HCT116 (cell line): ENCODE results near the gene S100A13. TPM values are rescaled to one million over a fixed set of nuclear protein-coding genes. Genes with fewer than 3 reads are reported as not detected.

Experiments used
- ATAC-seq: fragments of 200-7000 bp; cut with Tn5 transposase; 2 replicates; pipeline ENCODE4 v1.9.1; 2020; ENCODE audit warnings: mild to moderate bottlenecking, moderate library complexity
- BruUV-seq: library from RNA; stranded (reverse); fragments of 400-500 nt; replicated peaks from 2 replicates; lab custom pipeline; 2021; lab: Mats Ljungman, UMichigan
- CTCF ChIA-PET: fragments of 300-600 bp; sonication (Branson Sonifier 250); formaldehyde crosslinking; loops from one replicate; lab custom pipeline; 2021; ENCODE audit warnings: antibody characterized with exemption; lab: Charles Lee
- POLR2A ChIA-PET: fragments of 300-600, 350-600 bp; sonication (Branson Sonifier 250); formaldehyde crosslinking; loops from one replicate; lab custom pipeline; 2021; ENCODE audit warnings: antibody characterized with exemption; lab: Charles Lee
- RAD21 ChIA-PET, 2 experiments: fragments of 300-600 bp; sonication (Branson Sonifier 250); formaldehyde crosslinking; loops; one replicate each; lab custom pipeline; 2023; ENCODE audit warnings: low total read pairs in 2 of 2; ENCODE audit not compliant: uncharacterized antibody in 2 of 2, unreplicated experiment in 2 of 2, low non-redundant PET in 1 of 2; lab: Charles Lee
- DNase-seq: peaks from one replicate; pipeline ENCODE4 v3.0.0-alpha.2; 2010; ENCODE audit warnings: low read depth, low spot score
- H2AFZ ChIP-seq: fragments of 200-600 bp; shearing (Covaris generic), sonication (generic); 2 replicates; pipeline ENCODE4 v1.6.1; 2017; ENCODE audit warnings: low read depth, mixed run types, mixed read lengths, antibody characterized with exemption, low read length; ENCODE audit not compliant: poor library complexity, severe bottlenecking
- H3K27ac ChIP-seq: 2 replicates; pipeline ENCODE4 v1.5.1; 2012; ENCODE audit warnings: low read depth, low read length
- H3K27me3 ChIP-seq: fragments of 200-600 bp; sonication (generic); 2 replicates; pipeline ENCODE4 v1.6.1; 2016; ENCODE audit warnings: mixed run types, low read length, mixed read lengths; ENCODE audit not compliant: insufficient read depth
- H3K36me3 ChIP-seq, 2 experiments: fragments of 200-500 bp in 1 of 2; fragments of 200-600 bp in 1 of 2; sonication (Bioruptor generic) in 1 of 2; sonication (generic) in 1 of 2; 2 replicates each; pipeline versions ENCODE4 v1.5.1 to v1.6.1; 2014 to 2016; ENCODE audit warnings: low read length in 2 of 2, inconsistent platforms in 1 of 2, mixed read lengths in 1 of 2, mixed run types in 1 of 2; ENCODE audit not compliant: insufficient read depth in 2 of 2, control insufficient read depth in 1 of 2
- H3K4me1 ChIP-seq, 2 experiments: fragments of 200-600 bp in 1 of 2; sonication (generic) in 1 of 2; 2 replicates each; pipeline versions ENCODE4 v1.5.1 to v1.6.1; 2012 to 2017; ENCODE audit warnings: low read length in 2 of 2, inconsistent platforms in 1 of 2, mild to moderate bottlenecking in 1 of 2, mixed read lengths in 1 of 2, mixed run types in 1 of 2, moderate library complexity in 1 of 2; ENCODE audit not compliant: insufficient read depth in 2 of 2, control insufficient read depth in 1 of 2
- H3K4me2 ChIP-seq: fragments of 200-600 bp; sonication (generic); 2 replicates; pipeline ENCODE4 v1.6.1; 2017; ENCODE audit warnings: mixed run types, low read length, mixed read lengths
- H3K4me3 ChIP-seq, 2 experiments: fragments of 200-600 bp in 1 of 2; sonication (generic) in 1 of 2; replicated peaks in 1 of 2; 2 replicates each; pipeline ENCODE4 v1.5.1; 2011 to 2016; ENCODE audit warnings: low read length in 2 of 2, control low read depth in 1 of 2, low read depth in 1 of 2, mild to moderate bottlenecking in 1 of 2, mixed read lengths in 1 of 2, mixed run types in 1 of 2
- H3K79me2 ChIP-seq: fragments of 200-600 bp; sonication (generic); 2 replicates; pipeline ENCODE4 v1.6.1; 2017; ENCODE audit warnings: mild to moderate bottlenecking, mixed run types, low read length, moderate library complexity, mixed read lengths; ENCODE audit not compliant: insufficient read depth
- H3K9ac ChIP-seq: fragments of 200-600 bp; sonication (generic); 2 replicates; pipeline ENCODE4 v1.6.1; 2016; ENCODE audit warnings: low read length, mixed read lengths
- H3K9me2 ChIP-seq: fragments of 200-600 bp; sonication (generic), shearing (Covaris generic); 2 replicates; pipeline ENCODE4 v1.6.1; 2017; ENCODE audit warnings: mixed run types, mild to moderate bottlenecking, moderate library complexity; ENCODE audit not compliant: insufficient read depth
- H3K9me3 ChIP-seq, 2 experiments: fragments of 200-500 bp in 1 of 2; fragments of 200-600 bp in 1 of 2; sonication (Bioruptor generic) in 1 of 2; sonication (generic) in 1 of 2; 2 replicates each; pipeline ENCODE4 v1.6.1; 2014 to 2017; ENCODE audit warnings: low read length in 2 of 2, mixed read lengths in 2 of 2, inconsistent platforms in 1 of 2, low read depth in 1 of 2, mild to moderate bottlenecking in 1 of 2, mixed run types in 1 of 2, moderate library complexity in 1 of 2; ENCODE audit not compliant: control insufficient read depth in 1 of 2, insufficient read depth in 1 of 2
- H4K20me1 ChIP-seq: fragments of 200-600 bp; sonication (generic), shearing (Covaris generic); 2 replicates; pipeline ENCODE4 v1.6.1; 2017; ENCODE audit warnings: mixed run types, mild to moderate bottlenecking, moderate library complexity; ENCODE audit not compliant: insufficient read depth
- ELF1 ChIP-seq: IDR thresholded peaks from 2 replicates; pipeline ENCODE4 v1.6.1; 2012; ENCODE audit warnings: low read depth, borderline replicate concordance
- POLR2AphosphoS5 ChIP-seq: IDR thresholded peaks from 2 replicates; pipeline ENCODE4 v1.6.1; 2011; ENCODE audit warnings: mild to moderate bottlenecking, low read depth, low read length, moderate library complexity
- RAD21 ChIP-seq: IDR thresholded peaks from 2 replicates; pipeline ENCODE4 v1.6.1; 2012; ENCODE audit warnings: low read depth, mild to moderate bottlenecking
- YY1 ChIP-seq: IDR thresholded peaks from 2 replicates; pipeline ENCODE4 v1.6.1; 2011; ENCODE audit warnings: low read length, low read depth, moderate library complexity, mild to moderate bottlenecking; ENCODE audit not compliant: insufficient replicate concordance; ENCODE audit errors: extremely low read depth
- ZFX ChIP-seq: fragments of 450-650 bp; IDR thresholded peaks from 2 replicates; pipeline ENCODE4 v1.6.1; 2017
- intact Hi-C: fragments of 100-400 bp; cut with micrococcal nuclease; formaldehyde crosslinking; loops from 2 replicates; pipeline ENCODE4 v1.10.0; 2022
- total RNA-seq: library from RNA; stranded (reverse); gene quantifications from one replicate; pipeline ENCODE4 v1.2.1, GENCODE V29; 2021; ENCODE audit not compliant: unreplicated experiment
- TF ChIP-seq, protein P1 (sequence below): IDR thresholded peaks from 2 replicates; pipeline ENCODE4 v1.6.1; 2012

Gene S100A13
- total RNA-seq, 1 experiment from 2014 or later, result 143 TPM

DNA sequence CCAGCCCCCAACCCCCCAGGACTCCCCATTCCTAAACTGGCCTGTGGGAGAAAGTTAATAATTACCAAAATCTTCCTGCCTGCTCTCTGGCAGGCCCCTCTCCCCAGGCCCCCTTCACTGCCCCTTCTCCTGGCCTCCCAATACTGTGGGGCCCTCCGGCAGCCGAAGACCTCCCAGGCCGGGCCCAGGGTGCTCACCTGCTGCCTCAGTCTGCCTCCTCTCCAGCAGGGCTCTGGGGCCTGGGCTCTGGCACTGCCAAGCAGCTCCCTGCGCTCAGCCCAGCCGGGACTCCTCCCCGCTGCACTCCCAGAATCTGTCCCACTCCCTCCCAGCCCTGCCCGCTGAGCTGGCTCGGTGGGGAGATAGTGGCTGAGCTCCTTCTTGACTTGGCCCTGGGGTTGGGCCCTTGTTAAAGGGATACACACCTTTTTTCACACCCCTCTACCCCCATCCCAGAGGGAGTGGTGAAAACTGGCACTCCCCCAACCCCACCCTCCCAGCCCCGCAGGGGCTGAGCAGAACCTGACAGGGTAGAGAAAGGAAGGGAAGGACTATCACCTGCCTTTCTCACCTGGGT, 14.5 kb downstream of the S100A13 start, which contains the start of gene S100A16:
TSS of gene S100A16 (minus strand) at position 383 of the 577 bp plus-strand sequence. CDS start 4,986 bp downstream, outside the sequence.
- Histone ChIP-seq H3K9me2 (no peaks in the 10 kb centered on the region), H3K27me3 (no peaks in the 10 kb centered on the region), H3K36me3 (no peaks in the 10 kb centered on the region), H3K9me3 (no peaks in the 10 kb centered on the region), H4K20me1 (no peaks in the 10 kb centered on the region), H3K27ac (peak within 1 kb of the TSS; percentile 72), H3K79me2 (peaks cover 68% of the 10 kb centered on the region), H2AFZ (no peak within 1 kb of the TSS), H3K4me1 (peaks cover 71 to 94% of the 10 kb centered on the region in 2 experiments), H3K9ac (peak within 1 kb of the TSS; percentile 93), H3K4me3 (peak within 1 kb of the TSS; percentile 88 to 92), H3K4me2 (peak within 1 kb of the TSS; percentile 88)
- CTCF ChIA-PET, result interaction anchor here (0.6 to 7.7 kb wide), 6 partner anchors 14 to 102 kb away, joined by 3 to 76 read pairs (median 4); partner anchors contain the start of genes CHTOP, ILF2, S100A1 and S100A13
- BruUV-seq, result no TSS peak
- POLR2A ChIA-PET, result interaction anchor here (1.0 to 9.1 kb wide), 13 partner anchors 9 to 378 kb away, joined by 3 to 172 read pairs (median 8); partner anchors contain the start of genes CHTOP, CREB3L4, RPS27 and S100A1
- TF ChIP-seq POLR2AphosphoS5, result peak; percentile 94
- TF ChIP-seq, protein P1, sequence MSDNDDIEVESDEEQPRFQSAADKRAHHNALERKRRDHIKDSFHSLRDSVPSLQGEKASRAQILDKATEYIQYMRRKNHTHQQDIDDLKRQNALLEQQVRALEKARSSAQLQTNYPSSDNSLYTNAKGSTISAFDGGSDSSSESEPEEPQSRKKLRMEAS, result no peak
- TF ChIP-seq YY1, result peak; percentile 15
- TF ChIP-seq RAD21, result no peak
- no peak for TF ChIP-seq ELF1
- TF ChIP-seq ZFX, result peak; percentile 59; the same call in 1 of the 2 replicates
- RAD21 ChIA-PET, result interaction anchor here in 1 of 2 experiments (0.6 to 1.4 kb wide), 3 partner anchors 14 to 40 kb away, joined by 3 to 5 read pairs (median 3); partner anchors contain the start of gene S100A13
- ATAC-seq, result peak; percentile 48
- intact Hi-C loops, result loop anchor here (5.0 kb wide), 1 partner anchor 81 kb away; no protein-coding TSS in a partner anchor
- peak; percentile 56 for DNase-seq
